Right hindlimb (tissue), 1 donor: ENCODE measurements around the gene UBQLN4.

Experiments
- DNase-seq: peaks from one replicate; pipeline ENCODE4 v3.0.0-alpha.2; 2018

The UBQLN4 gene

DNA sequence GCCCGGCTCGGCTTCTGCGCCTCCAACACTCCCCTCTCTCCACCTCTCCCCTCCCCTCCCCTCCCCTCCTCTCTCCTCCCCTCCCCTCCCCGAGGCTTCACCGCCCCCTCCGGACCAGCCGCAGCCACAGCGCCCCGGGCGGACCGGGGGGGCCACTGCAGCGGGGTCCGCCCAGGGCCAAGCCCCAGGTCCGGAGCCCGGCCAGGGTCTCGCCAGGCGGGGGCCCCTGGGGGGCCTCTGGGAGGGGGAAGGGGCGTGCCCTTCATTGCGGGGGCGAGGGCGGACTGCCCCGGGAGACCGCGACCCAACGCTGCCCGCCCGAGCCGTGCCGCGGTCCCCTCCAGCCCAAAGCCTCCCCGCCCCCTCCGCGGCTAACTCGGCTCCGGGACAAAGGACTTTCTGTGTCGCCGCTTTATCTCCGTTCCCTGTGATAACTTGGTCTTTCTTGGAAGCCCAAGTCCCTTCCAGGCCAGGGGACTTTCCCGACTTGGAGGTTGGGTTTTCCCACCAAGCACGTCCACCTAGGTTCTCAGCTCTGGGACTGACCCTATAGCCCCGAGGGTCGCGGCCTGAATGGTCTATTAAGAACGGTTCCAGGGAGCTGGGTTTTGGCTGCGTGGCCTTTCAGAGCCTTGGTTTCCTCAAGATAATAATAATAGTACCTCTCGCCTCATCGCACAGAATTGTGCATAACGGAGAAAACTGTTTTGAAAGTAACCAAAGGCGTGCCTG, at the start of gene UBQLN4:
Gene UBQLN4, minus strand, starts transcription at position 31 of the 732 bp plus-strand sequence. CDS start 97 bp downstream, outside the sequence.
- DNase-seq: peak; percentile 95

DNA sequence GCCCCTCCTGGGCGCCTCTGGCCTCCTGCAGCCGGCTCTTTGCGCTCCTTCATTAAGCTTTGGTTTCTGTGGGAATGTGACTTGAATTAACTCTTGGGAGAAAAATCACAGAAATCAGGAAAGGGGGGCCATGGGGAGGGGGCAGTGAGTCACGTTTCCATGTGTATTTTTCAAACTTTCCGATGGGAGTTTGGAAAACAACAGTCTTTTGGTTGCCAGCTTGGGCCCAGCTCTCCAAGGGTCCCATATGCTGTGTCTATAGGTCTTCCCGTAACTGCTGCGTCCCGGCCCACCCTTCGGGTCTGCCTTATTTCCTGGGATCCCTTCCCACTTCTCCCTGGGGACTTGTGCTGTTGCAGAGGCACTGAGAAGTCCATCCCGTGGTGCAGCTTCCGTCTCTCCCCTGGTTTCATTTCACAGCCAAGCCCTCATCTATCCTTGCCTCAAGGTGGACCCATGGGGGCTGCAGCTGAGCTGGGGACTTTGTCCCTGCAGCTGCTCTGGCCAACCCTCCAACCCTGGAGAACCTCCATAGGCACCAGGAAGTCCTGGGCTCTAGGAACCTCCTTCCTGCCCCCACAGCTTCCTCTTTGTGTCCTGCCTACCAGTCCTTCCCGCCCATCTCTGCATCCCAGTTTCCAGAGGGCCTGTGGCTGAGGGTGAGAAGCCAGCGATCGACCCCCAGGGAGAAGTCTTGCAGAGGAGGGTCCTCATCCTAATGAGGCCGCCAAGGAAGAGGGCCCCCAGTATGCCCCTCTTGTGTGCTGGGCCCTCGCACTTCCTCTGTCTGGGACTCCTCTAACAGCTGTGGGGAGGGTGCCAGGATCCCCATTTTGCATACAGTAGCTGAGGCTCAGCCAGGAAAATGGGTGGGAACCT, 49.3 kb upstream of the UBQLN4 start:
- DNase-seq: peak; percentile 61

DNA sequence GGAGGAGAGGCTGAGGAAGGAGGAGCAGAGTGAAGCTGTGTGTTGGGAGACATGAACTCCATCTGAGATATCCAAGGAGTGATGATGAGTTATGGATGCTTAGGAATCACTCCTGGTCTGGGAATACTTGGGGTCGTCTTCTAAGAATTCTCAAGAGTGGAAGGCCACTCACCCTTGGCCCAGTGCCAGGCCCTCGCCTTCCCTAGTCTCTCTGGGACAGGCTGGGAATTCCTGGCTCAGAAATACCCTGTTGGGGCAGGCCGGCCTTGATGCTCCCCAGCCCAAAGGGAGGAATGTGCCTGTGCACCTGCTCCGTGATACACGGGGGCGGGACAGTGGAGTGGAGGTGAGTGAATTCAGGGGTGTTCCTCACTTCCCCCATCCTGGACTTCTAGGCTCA, 48.3 kb upstream of the UBQLN4 start:
- no peak for DNase-seq

DNA sequence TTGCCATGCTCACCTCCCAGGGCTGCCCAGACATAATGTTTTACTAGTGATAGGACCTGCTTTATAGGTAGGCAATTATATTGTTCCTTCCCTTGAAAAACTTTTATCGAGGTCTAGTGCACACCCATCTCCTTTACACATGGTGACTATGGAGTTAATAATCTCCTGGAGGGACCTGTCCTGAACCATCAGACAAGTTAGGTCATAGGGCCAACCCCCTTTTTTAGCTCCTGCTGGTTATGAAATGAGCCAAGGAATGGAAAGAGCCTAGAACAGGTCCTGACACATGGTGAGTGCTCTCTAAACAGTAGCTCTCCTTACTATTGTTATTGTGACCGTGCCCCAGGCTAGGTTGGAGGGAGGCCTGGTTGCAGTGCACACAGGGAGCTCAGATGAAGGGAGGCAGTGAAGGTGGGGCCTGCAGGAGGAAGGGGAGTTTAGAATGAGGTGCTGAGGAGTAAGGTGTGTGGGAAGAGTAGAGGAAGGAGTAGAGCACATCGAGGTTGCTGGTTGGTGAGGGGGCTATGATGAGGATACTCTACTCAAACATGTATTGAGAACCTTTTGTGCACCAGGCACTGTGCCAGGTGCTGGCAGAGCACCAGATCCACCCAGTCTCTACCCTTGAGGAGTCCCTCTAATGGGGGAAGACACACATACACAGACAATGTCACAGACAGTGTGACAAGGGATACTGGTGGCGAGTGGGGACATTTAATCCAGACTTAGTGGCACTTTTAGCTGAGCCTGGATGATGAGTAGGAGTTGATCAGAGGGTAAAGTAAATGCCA, 46.8 kb upstream of the UBQLN4 start:
- no peak for DNase-seq

DNA sequence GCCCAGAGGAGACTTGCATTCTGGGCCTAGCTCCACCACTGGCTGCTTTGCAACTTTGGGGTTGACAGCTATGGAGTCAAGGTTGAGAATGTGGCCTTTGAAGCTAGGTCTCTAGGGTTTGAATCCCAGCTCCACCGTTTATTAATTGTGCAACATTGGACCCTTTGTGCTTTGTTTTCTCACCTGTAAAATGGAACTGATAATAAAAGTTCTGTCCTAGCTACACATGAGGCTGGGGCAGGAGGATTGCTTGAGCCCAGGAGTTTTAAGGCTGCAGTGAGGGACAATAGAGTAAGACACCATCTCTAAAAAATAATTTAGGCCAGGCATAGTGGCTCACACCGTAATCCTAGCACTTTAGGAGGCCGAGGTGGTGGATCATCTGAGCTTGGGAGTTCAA, 45.7 kb upstream of the UBQLN4 start:
- no peak for DNase-seq

DNA sequence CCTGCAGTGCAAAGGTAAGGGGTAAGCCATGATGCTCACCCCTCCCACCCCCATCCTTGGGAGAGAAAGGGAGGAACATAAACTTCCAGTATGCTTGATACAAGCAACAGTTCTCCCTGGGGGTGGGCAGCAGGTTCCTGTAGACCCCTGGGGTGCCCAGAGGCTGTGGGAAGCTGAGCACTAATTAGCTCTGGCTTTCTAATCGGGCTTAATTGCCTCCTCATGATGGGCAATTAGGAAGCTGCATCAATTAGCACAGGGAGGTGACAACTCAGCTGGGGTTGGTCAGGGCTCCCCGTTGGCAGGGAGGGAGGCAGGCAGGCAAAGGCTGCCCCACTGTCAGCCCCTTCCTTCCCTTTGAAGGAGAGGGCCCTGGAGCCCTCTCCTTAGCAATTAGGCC, 45.2 kb upstream of the UBQLN4 start:
- DNase-seq: no peak

DNA sequence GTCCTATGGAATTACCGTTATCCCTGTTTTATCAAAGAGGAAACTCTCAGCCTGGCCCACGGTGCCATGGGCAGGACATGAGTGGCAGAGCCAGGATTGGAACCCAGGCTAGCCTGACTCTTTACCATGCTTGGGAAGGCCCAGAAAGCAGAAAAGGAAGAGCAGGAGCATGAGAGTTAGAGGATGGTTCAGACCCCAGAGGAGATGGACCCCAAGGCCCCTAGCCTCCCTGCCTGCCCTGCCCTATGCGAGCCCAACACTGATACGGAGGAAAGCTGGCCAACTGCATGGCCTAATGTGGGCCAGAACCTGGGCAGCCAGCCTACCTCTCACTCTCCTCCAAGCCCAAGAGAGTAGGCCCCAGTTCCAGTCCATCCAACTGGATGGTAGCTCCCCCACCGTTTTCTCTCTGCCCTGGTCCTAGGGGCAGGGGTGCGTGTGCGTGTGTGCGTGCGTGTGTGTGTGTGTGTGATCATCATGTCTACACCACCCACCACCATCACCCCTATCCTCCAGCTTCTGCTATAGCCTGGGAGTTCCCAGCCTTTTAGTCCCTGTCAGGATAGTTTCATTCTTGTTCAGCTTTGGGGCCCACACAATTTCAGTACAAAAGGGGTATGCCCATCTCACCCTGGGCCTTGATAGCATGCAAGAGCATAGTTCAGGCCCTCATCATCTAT, 44.0 kb upstream of the UBQLN4 start:
- no peak for DNase-seq

DNA sequence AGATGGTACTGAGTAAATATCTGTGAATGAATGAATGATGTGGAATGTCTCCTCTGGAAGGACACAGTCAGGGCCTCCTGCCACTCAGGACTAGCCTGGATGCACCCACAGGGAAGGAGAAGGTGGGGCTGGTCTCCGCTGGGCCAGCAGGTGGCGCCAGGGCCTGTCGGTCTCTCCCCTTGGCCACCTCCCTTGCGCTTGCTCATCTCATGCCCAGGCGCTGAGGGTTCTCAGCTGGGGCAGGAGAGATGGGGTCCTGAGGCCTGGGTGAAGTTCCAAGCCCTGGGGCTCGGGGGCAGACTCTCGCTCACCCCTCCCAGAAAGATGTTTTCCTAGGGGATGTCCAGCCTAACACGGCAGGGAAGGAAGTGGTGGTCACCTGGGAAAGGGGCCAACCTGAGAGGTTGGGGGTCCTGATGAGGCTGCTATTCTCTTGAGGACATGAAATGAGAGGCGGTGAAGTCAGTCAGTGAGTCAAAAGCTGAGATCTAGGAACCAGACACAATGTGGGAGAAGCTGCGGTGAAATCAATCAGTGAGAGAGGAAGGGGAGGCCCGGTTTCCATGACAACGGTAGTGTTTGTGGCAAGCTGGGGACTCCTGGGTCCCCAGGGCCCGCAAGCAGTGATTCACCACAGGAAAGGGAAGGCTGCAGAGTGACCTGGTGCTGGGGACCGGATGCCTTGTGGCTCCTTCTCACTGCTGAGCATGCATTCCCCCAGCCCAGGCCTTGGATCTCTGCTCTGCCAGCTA, 43.2 kb upstream of the UBQLN4 start:
- peak; percentile 92 for DNase-seq

DNA sequence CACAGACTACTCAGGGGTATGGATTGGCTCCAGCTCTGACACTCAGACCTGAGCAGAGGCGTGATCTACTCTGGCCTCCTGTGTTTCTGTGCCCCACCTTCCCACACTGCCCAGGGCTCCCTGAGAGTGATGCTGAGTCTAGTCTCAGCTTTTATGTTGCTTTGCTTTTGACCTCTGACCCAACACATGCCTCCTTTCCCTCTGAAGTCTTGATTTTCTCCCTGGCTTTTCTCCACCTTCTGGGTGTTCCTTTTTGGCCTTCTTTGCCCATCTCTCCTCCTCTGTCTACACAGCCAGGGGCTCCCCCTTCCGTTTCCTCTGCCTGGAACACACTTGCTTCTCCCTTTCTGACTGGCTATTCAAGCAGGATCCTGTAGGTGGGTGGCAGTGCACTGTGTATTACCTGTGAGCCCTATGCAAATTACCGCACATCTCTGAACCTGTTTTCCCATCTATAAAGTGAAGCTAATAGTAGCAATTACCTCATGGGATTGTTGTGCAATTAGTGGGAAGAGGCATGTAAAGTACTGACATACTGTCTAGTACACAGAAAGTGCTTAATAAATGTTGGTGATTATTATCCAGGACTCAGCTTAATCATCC, 42.4 kb upstream of the UBQLN4 start:
- no peak for DNase-seq

DNA sequence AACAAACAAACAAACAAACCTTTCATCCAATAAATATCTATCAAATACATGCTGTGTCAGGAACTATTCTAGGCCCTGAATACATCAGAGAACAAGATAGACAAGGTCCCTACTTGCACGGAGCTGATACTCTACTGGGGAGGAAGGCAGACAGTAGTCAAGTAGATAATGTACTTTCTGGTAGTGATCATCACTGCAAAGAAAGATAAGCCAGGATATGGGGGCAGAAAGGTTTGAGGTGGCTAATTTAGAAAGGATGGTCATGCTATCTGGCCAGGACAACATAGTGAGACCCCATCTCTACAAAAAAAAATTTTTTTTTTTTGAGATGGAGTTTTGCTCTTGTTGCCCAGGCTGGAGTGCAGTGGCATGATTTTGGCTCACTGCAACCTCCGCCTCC, 38.0 kb upstream of the UBQLN4 start:
- no peak for DNase-seq

DNA sequence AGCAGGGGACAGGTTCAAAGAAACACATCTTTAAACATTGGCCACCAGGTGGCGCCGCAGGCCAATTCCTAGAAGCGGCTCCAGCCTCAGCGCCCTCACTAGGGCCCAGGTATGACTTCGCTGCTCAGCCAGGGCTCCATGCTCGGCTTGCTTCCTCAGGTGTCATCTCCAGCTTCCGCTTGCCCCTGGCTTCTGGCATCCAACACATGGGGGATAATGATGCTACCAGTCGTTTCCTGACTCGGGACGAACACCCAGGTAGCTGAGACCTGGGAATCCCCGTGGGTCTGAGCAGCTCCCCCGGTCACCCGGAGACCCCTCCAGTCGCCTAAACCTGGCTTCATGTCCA, 37.2 kb upstream of the UBQLN4 start:
- DNase-seq: peak; percentile 87

DNA sequence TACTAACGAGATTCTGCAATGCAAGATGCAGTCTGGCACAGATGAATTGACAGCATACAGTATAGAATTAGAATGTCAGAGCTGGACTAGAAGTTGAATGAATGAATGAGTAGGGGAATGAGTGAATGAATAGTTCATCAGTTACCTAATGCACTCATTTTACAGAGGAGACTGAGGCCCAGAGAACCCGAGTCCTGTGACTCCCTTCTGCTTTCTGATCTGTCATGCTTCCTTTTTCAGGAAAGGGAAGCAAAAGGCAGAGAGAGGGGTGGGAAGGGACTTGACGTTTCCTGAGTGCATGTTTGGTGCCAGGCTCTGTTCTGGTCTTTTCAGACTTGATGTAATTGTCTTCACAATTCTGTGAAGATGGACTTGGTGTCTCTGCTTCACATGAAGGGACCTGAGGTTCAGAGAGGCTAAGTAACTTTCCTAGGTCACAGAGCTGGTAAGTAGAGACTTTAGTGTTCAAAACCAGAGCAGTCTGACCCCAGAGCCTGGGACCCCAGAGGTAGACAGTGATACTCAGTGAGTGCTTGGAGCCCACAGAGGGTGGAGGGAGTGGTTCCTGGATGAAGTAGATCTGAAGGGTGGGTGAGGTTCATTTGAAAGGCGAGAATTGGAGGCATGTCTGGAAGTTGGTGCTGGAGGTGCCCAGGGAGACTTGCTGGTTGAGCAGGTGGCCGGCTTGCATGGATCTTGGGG, 36.7 kb upstream of the UBQLN4 start:
- DNase-seq: no peak

DNA sequence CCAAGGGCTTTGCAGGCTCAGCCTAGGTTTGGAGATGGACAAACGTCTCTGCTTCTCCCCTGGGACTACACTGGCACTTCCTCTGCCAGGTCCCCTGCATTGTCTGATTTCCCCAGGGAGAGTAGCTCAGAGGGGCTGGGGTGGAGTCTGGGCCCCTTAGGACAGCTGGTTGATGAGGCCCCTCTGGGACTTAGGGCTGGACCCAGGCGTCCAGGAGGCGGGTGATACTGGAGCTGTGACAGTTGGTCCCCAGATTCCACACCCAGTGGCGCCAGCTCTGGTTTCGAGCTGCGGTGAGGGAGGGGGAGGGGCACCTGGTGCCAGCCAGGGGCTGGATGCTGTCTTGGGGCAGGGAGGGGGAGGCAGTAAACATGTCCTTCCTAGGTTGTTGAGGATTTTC, 36.1 kb upstream of the UBQLN4 start:
- peak; percentile 46 for DNase-seq

DNA sequence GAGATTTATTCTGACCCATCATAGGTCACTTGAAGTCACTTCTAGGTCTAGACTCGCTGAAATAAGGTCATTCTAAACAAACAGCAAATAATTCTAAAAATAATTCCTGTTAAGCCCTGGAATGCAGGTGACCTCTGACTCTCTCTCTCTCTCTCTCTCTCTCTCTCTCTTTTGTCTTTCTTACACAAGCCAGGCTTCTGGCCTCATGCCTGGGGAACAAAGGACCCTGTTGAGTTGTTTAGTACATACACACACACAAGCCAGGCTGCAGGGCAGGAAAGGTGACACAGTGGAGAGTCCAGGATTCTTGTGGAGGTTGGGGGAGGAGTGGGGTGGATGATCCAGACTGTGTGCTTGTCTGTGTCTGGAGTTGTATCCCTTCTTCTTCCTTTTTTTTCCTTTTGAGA, 32.7 kb upstream of the UBQLN4 start:
- DNase-seq: no peak

DNA sequence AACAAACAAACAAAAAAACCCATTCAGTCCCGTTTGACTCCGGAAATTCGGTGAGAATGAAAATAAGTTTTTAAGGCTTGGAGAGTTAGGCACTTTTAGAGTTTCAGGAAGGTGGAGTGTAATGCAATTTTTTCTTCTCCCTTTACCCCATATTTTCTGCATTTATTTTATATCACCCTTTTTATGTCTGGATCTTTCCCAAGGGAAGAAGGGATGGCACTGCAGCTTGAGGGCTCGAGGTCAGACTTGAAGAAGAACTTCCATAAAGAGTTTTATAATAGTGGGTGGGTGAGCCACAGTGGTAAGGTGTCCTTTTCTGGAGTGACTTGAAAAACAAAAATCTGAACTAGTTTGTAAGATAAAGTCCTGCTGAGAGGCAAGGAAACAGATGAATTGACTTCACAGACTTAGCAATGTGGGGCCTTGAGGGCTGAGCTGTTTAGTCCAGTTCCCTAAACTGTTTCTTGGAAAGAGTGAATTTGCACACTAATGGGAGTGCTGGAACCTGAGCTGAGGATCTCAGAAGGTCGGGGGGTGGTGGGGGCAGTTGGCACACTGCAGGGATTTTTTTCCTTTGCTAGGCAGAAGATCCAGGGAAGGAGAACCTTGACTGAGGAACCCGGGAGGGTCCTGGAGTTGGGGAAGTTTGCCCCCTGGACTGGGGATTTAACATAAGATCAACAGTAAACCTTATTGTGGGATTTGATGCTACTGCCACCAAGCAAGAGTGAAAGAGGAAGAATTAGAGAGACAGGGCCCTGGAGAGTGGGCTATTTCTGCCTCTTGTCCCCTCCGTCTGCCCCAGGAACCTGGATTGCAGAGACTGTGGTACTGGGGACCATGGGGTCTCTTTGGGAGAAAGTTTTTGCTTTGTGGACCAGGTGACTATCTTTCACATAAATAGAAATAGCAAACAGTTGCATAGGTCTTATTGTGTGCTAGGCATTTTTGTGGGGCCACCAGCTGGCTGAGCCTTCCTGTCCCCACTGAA, 30.5 kb upstream of the UBQLN4 start:
- no peak for DNase-seq

DNA sequence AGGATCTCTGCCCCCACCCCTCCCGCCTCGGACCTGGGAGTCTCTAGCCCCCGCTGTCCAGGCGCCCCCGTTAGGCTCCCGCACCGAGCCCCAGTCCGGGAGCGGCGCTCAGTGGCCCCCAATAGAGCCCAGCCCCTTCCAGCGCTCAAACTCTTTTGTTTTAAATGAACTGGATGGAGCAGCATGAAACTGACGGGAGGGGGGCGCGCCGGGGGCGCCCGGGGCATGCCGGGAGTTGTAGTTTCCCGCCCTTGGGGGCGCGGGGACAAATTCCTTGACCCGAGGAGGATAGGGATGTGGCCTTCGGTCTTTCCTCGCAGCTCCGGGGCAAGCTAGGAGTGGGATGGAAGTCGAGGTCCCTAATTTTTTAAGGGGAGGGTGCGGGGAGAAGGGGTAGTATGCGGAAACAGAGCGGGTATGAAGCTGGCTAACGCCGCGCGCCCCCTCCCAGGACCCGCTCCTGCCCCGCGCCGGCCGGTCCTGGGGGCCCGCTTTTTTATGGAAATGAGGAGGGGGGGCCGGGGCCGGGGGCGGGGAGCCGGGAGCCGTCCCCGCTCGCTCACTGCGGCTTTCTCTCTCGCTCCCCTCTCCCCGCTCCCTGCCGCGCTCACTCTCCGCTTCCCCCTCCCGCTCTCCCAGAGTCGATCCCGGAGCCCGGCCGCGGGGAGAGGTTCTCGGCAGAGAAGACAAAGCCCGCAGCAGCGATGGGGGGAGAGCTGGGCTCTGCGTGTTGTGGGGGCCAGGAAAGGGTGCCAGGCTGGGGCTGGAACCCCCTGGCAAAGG, 28.9 kb upstream of the UBQLN4 start, which contains the start of gene MEX3A:
Gene MEX3A, minus strand, starts transcription at position 157 of the 783 bp plus-strand sequence. CDS start 467 bp downstream, outside the sequence.
- peak; percentile 96 for DNase-seq

DNA sequence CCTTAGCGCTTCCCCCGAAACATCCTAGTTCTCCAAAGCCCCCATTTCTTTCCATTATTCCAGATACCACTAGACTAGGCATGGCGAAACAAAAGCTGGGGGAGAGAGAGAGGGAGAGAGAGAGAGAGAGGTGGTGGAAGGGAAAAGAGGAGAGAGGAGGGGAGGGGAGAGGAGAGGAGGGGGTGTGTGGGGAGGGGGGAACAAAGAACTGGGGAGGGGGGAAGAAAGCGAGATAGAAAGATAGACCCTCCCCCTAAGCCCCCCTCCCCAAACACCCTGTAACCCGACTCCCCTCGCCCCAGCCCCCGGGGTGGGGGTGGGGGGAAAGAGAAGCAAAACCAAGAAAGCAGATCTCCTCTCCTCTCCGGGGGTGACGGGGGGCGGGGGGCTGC, 28.3 kb upstream of the UBQLN4 start:
- DNase-seq: no peak

DNA sequence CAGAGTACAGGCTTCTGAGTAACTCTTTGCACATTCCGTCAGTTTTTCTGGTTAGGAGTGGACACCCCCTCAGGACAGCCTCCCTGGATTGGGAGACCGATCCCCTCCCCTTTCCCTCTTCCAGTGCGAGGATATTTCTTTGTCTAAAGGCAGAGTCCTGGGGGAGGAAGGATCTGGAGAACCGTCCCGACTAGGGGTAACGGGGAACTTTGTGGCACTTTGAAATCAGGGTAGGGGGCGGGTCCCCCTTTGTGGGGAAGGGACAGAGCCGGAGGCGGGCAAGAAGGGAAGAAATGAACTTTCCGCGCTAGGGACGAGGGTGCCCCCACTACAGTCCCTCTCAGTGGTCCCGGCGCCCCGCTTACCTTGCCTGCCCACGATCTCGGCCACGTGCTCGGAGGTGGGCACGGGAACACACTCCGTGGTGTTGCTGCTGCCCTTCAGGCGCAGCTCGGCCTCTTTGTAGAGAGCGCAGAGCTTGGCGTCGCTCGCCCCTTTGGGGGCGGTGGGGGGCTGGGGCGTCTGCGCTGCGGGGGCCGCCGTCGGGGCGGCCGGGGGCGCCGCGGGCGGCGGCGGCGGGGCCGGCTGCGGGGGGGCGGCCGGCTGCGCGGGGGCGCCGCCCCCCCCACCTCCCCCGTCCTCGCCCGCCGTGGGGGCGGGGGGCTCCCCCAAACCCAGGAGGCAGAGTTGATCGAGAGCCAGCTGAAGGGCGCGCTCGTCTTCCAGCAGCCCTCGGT, 27.8 kb upstream of the UBQLN4 start:
- peak; percentile 59 for DNase-seq
